ENCODE data around the gene MADCAM1.

MADCAM1 gene

DNA sequence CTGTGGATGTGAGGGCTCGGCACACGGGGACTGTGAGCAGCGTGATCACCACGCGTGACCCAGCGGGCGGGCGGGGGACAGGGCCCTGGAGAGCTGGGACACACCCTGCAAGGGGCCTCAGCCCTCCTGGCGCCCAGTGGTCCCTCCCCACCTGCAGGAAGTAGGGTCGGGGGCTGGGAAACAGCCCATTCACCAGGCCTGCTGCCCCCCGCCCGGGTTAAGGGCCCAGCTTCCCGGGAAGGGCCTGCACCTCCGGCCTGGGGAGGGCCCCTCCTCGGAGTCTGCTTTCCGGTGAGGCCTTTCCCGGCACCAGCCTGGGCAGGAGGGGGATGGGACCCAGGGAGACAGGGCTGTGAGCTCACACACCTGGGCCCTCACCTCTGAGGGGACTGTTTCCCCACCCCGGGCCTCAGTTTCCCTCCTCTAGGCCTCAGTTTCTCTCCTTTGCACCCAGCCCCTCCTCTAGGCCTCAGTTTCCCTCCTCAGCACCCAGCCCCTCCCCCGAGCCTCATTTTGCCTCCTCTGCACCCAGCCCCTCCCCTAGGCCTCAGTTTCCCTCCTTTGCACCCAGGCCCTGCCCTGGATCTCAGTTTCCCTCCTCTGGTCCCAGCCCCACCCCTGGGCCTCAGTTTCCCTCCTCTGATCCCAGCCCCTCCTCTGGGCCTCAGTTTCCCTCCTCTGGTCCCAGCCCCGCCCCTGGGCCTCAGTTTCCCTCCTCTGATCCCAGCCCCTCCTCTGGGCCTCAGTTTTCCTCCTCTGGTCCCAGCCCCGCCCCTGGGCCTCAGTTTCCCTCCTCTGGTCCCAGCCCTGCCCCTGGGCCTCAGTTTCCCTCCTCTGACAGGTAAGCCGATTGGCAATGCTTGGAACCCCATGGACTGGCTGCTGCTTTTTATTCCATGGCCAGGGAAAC is 1.9 kb upstream of the MADCAM1 start:
- H3K4me3 ChIP-seq (ENCODE audit: severe bottlenecking) = no peak overlapping the region
- H3K27me3 ChIP-seq (ENCODE audit: insufficient read depth, poor library complexity, severe bottlenecking) = peaks cover 15% of the 10 kb centered on the region
- ATAC-seq (ENCODE audit: low read depth) = no peak; the same call in 2 of the 3 replicates
- no peaks in the 10 kb centered on the region for H3K4me1 ChIP-seq (ENCODE audit: insufficient read depth, poor library complexity, severe bottlenecking)
- no peak overlapping the region for H3K27ac ChIP-seq (ENCODE audit: poor library complexity, severe bottlenecking)
- no peaks in the 10 kb centered on the region for H3K36me3 ChIP-seq (ENCODE audit: low read depth)
- no peaks in the 10 kb centered on the region for H3K9me3 ChIP-seq (ENCODE audit: severe bottlenecking)
- TF ChIP-seq, protein P1, sequence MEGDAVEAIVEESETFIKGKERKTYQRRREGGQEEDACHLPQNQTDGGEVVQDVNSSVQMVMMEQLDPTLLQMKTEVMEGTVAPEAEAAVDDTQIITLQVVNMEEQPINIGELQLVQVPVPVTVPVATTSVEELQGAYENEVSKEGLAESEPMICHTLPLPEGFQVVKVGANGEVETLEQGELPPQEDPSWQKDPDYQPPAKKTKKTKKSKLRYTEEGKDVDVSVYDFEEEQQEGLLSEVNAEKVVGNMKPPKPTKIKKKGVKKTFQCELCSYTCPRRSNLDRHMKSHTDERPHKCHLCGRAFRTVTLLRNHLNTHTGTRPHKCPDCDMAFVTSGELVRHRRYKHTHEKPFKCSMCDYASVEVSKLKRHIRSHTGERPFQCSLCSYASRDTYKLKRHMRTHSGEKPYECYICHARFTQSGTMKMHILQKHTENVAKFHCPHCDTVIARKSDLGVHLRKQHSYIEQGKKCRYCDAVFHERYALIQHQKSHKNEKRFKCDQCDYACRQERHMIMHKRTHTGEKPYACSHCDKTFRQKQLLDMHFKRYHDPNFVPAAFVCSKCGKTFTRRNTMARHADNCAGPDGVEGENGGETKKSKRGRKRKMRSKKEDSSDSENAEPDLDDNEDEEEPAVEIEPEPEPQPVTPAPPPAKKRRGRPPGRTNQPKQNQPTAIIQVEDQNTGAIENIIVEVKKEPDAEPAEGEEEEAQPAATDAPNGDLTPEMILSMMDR (IDR thresholded peaks at IDR 0.05; ENCODE audit: poor library complexity, severe bottlenecking) = no peak
- no peak for DNase-seq (ENCODE audit: low spot score)

DNA sequence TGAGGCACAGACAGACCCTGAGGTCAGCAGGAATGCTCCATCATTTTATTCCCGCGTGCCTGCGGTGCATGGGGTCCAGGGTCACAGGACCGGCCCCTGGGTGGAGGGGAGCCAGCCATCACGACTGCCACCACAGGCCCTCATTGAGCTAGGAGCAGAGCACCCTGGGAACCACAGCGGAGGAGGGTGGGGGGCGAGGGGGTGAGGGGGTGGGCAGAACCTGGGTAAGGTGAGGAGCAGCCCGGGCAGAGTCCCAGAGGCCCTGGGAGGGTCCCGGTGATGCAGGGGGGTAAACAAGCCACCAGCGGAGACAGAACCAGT is 1.2 kb upstream of the MADCAM1 start:
- peaks cover 15% of the 10 kb centered on the region for H3K27me3 ChIP-seq (ENCODE audit: insufficient read depth, poor library complexity, severe bottlenecking)
- H3K27ac ChIP-seq (ENCODE audit: poor library complexity, severe bottlenecking) = no peak overlapping the region
- TF ChIP-seq, protein P1 (IDR thresholded peaks at IDR 0.05; ENCODE audit: poor library complexity, severe bottlenecking) = no peak
- no peaks in the 10 kb centered on the region for H3K9me3 ChIP-seq (ENCODE audit: severe bottlenecking)
- no peak for ATAC-seq (ENCODE audit: low read depth)
- no peaks in the 10 kb centered on the region for H3K4me1 ChIP-seq (ENCODE audit: insufficient read depth, poor library complexity, severe bottlenecking)
- H3K36me3 ChIP-seq (ENCODE audit: low read depth) = no peaks in the 10 kb centered on the region
- no peak for DNase-seq (ENCODE audit: low spot score)
- H3K4me3 ChIP-seq (ENCODE audit: severe bottlenecking) = no peak overlapping the region

DNA sequence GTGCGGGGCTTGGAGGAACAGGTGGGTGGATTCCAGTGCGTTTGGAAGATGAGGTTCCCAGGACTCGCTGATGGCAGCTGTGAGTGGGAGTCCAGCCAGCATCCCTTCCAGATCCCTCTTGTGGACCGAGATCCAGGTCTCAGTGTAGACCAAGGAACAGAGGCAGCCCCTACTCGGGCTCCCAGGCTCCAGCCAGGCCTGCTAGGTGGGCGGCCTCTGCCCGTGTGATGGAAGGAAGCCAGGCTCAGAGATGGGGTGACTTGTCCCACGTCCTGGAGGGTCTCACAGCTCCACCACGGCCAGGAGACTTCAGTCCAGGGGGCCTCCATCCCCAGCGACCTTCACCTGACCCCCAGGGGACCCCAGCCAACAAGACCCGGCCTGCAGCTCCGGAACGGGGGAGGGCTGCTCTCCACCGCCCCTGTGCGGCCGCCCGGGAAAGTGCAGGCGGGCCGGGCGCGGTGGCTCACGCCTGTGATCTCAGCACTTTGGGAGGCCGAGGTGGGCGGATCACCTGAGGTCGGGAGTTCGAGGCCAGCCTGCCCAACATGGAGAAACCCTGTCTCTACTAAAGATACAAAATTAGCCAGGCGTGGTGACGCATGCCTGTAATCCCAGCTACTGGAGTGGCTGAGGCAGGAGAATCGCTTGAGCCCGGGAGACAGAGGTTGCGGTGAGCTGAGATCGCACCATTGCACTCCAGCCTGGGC is 729 bp upstream of the MADCAM1 start:
- Histone ChIP-seq H3K9me3 (ENCODE audit: severe bottlenecking) (no peaks in the 10 kb centered on the region), H3K4me3 (ENCODE audit: severe bottlenecking) (no peak overlapping the region), H3K27ac (ENCODE audit: poor library complexity, severe bottlenecking) (no peak overlapping the region)

DNA sequence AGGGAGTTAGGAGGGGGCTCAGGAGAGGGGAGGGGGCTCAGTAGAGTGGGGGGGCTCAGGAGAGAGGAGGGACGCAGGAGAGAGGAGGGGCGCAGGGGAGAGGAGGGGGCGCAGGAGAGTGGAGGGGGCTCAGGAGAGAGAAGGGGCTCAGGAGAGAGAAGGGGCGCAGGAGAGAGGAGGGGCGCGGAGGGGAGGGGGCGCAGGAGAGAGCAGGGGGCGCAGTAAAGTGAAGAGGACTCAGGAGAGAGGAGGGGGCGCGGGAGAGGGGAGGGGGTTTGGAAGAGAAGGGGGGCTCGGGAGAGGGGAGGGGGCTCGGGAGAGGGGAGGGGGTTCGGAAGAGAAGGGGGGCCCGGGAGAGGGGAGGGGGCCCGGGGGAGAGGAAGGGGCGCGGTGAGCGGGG is 700 bp downstream of the MADCAM1 start:
- Histone ChIP-seq H3K36me3 (ENCODE audit: low read depth) (no peaks in the 10 kb centered on the region), H3K4me3 (ENCODE audit: severe bottlenecking) (no peak overlapping the region), H3K9me3 (ENCODE audit: severe bottlenecking) (no peaks in the 10 kb centered on the region), H3K4me1 (ENCODE audit: insufficient read depth, poor library complexity, severe bottlenecking) (no peaks in the 10 kb centered on the region), H3K27ac (ENCODE audit: poor library complexity, severe bottlenecking) (no peak overlapping the region), H3K27me3 (ENCODE audit: insufficient read depth, poor library complexity, severe bottlenecking) (peaks cover 15% of the 10 kb centered on the region)
- TF ChIP-seq, protein P1 (IDR thresholded peaks at IDR 0.05; ENCODE audit: poor library complexity, severe bottlenecking) = no peak
- no peak for DNase-seq (ENCODE audit: low spot score)
- ATAC-seq (ENCODE audit: low read depth) = no peak

More for the DNA sequence above, 729 bp upstream of the MADCAM1 start:
- Histone ChIP-seq H3K27me3 (ENCODE audit: insufficient read depth, poor library complexity, severe bottlenecking) (peaks cover 15% of the 10 kb centered on the region), H3K36me3 (ENCODE audit: low read depth) (no peaks in the 10 kb centered on the region), H3K4me1 (ENCODE audit: insufficient read depth, poor library complexity, severe bottlenecking) (no peaks in the 10 kb centered on the region)
- TF ChIP-seq, protein P1 (IDR thresholded peaks at IDR 0.05; ENCODE audit: poor library complexity, severe bottlenecking) = peak; percentile 63
- DNase-seq (ENCODE audit: low spot score) (no peak), ATAC-seq (ENCODE audit: low read depth) (peak; percentile 52; the same call in 2 of the 3 replicates)

Data from RWPE2 (cell line).